K562 (cell line): ENCODE results near the gene INSR.

ENCODE experiments used
- RFX5 ChIP-seq: IDR thresholded peaks from 2 replicates; pipeline ENCODE4 v1.6.1; 2011; ENCODE audit warnings: low read depth, mild to moderate bottlenecking, improper control_type of control experiment, low read length
- SIX5 ChIP-seq, 2 experiments: IDR thresholded peaks; 2 replicates each; pipeline ENCODE4 v1.6.1; 2011; ENCODE audit warnings: low read length in 2 of 2, borderline replicate concordance in 1 of 2, low read depth in 1 of 2, mild to moderate bottlenecking in 1 of 2, moderate library complexity in 1 of 2; ENCODE audit not compliant: insufficient read depth in 1 of 2

- TF ChIP-seq RFX5 (no peak), SIX5 (IDR thresholded peaks at IDR 0.05; ENCODE audit: borderline replicate concordance in 1 of 2, insufficient read depth in 1 of 2, low read depth in 1 of 2, low read length in 2 of 2) (no peak)
Measured at GRCh38 chr19:7124782-7125181, 169.4 kb downstream of the INSR start.
